GM19467 (cell line): ENCODE data around the gene KIFAP3.
"Not testable (repeated sequence)": the region's sequence is repeated elsewhere in the genome, so short reads cannot be mapped to it uniquely, and the experiment has no call there.

Experiments
- ATAC-seq: cut with Tn5 transposase; IDR thresholded peaks from one replicate; pipeline ENCODE4 v1.9.1; 2021; ENCODE audit warnings: mild to moderate bottlenecking, moderate library complexity; ENCODE audit not compliant: unreplicated experiment

The KIFAP3 gene

GRCh38 chr1:170074250-170075157, at the start of gene KIFAP3:
Gene KIFAP3 (minus strand): TSS chr1:170074695. CDS start chr1:170074467, 228 bp downstream.
- peak; percentile 99 for ATAC-seq

GRCh38 chr1:170122366-170122765, 47.9 kb upstream of the KIFAP3 start:
- no peak for ATAC-seq

- ATAC-seq, result no peak
These were observed 40.4 kb upstream of the KIFAP3 start for GRCh38 chr1:170114906-170115305.

GRCh38 chr1:170113140-170113539, 38.6 kb upstream of the KIFAP3 start:
- ATAC-seq, result not testable (repeated sequence)

- no peak for ATAC-seq
These were observed 23.0 kb upstream of the KIFAP3 start for GRCh38 chr1:170097449-170097948.

GRCh38 chr1:170096806-170097340, 22.4 kb upstream of the KIFAP3 start:
- ATAC-seq, result no peak

GRCh38 chr1:170095976-170096748, 21.7 kb upstream of the KIFAP3 start:
- ATAC-seq, result no peak

GRCh38 chr1:170094697-170095616, 20.5 kb upstream of the KIFAP3 start:
- ATAC-seq, result not testable (repeated sequence)

- no peak for ATAC-seq
These were observed 12.0 kb upstream of the KIFAP3 start for GRCh38 chr1:170086399-170087032.

GRCh38 chr1:170085091-170085490, 10.6 kb upstream of the KIFAP3 start:
- ATAC-seq, result no peak

GRCh38 chr1:170078610-170079189, 4.2 kb upstream of the KIFAP3 start:
- no peak for ATAC-seq

GRCh38 chr1:170077926-170078325, 3.4 kb upstream of the KIFAP3 start:
- ATAC-seq, result no peak

GRCh38 chr1:170076952-170077351, 2.5 kb upstream of the KIFAP3 start:
- not testable (repeated sequence) for ATAC-seq

- ATAC-seq, result no peak
These were observed 1.7 kb upstream of the KIFAP3 start for GRCh38 chr1:170076199-170076598.

- no peak for ATAC-seq
These were observed 691 bp upstream of the KIFAP3 start for GRCh38 chr1:170075186-170075585.

GRCh38 chr1:170073893-170074249, 624 bp downstream of the KIFAP3 start:
- ATAC-seq, result no peak

- no peak for ATAC-seq
These were observed 3.1 kb downstream of the KIFAP3 start for GRCh38 chr1:170071378-170071777.

GRCh38 chr1:170068923-170069322, 5.6 kb downstream of the KIFAP3 start:
- ATAC-seq, result no peak

- ATAC-seq, result no peak
These were observed 7.2 kb downstream of the KIFAP3 start for GRCh38 chr1:170067253-170067819.
